ENCODE data around the gene FAM50A. TPM values are rescaled to one million over a fixed set of nuclear protein-coding genes. Genes with fewer than 3 reads are reported as not detected.

FAM50A gene
- total RNA-seq, 6 experiments from 2014 or later: 77.3 to 103 (median 86.9) TPM

- Mint-ChIP-seq H3K4me1 (ENCODE audit: low read depth) (no peaks in the 10 kb centered on the region), H3K36me3 (ENCODE audit: low read depth) (no peaks in the 10 kb centered on the region), H3K27ac (no peak overlapping the region), H3K9me3 (no peaks in the 10 kb centered on the region), H3K27me3 (ENCODE audit: insufficient read depth) (no peaks in the 10 kb centered on the region), H3K4me3 (no peak overlapping the region)
- no peak for TF ChIP-seq CTCF (IDR thresholded peaks at IDR 0.05)
- no peak for DNase-seq
These were observed 20.9 kb downstream of the FAM50A start for GRCh38 chrX:154464806-154465365.

- Mint-ChIP-seq H3K4me3 (no peak overlapping the region), H3K27ac (no peak overlapping the region), H3K27me3 (ENCODE audit: insufficient read depth) (no peaks in the 10 kb centered on the region), H3K9me3 (no peaks in the 10 kb centered on the region), H3K36me3 (ENCODE audit: low read depth) (no peaks in the 10 kb centered on the region), H3K4me1 (ENCODE audit: low read depth) (no peaks in the 10 kb centered on the region)
- no peak for TF ChIP-seq CTCF (IDR thresholded peaks at IDR 0.05)
- DNase-seq: no peak
These were observed 21.7 kb downstream of the FAM50A start for GRCh38 chrX:154465601-154466000.

- no peak for TF ChIP-seq CTCF (IDR thresholded peaks at IDR 0.05)
- no peak for DNase-seq
- no peaks in the 10 kb centered on the region for H3K36me3 Mint-ChIP-seq (ENCODE audit: low read depth)
- no peaks in the 10 kb centered on the region for H3K27me3 Mint-ChIP-seq (ENCODE audit: insufficient read depth)
- H3K4me1 Mint-ChIP-seq (ENCODE audit: low read depth): no peaks in the 10 kb centered on the region
- H3K4me3 Mint-ChIP-seq: no peak overlapping the region
- no peaks in the 10 kb centered on the region for H3K9me3 Mint-ChIP-seq
- H3K27ac Mint-ChIP-seq: no peak overlapping the region
These were observed 22.1 kb downstream of the FAM50A start for GRCh38 chrX:154466036-154466435.

DNA sequence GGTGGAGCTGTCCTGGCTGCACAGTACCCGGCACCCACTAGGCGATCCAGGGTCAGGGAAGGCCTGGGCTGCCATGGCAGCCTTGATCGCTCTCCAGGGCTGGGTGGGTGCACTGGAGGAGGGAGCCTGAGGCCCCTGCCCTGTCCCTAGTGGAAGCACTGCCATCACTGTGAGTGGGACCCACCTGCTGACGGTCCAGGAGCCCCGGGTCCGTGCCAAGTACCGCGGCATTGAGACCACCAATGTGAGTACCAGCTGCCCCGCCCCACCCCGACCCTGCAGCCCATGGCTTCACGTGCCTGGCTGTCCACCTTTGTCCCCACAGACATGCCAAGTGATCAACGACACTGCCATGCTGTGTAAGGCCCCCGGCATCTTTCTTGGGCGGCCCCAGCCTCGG is 23.0 kb downstream of the FAM50A start:
- no peaks in the 10 kb centered on the region for H3K36me3 Mint-ChIP-seq (ENCODE audit: low read depth)
- H3K4me3 Mint-ChIP-seq: no peak overlapping the region
- no peak for TF ChIP-seq CTCF (IDR thresholded peaks at IDR 0.05)
- no peak overlapping the region for H3K27ac Mint-ChIP-seq
- no peaks in the 10 kb centered on the region for H3K27me3 Mint-ChIP-seq (ENCODE audit: insufficient read depth)
- no peaks in the 10 kb centered on the region for H3K9me3 Mint-ChIP-seq
- DNase-seq: no peak
- H3K4me1 Mint-ChIP-seq (ENCODE audit: low read depth): no peaks in the 10 kb centered on the region

DNA sequence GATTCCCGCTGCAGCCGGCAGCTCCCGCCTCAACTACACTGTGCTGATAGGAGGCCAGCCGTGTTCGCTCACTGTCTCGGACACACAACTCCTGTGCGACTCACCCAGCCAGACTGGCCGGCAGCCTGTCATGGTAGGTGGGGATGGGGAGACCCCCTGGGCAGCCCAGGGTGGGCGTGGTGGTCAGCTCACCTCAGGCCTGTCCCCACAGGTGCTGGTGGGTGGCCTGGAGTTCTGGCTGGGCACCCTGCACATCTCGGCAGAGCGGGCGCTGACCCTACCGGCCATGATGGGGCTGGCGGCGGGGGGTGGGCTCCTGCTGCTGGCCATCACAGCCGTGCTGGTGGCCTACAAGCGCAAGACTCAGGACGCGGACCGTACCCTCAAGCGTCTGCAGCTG is 23.6 kb downstream of the FAM50A start:
- H3K4me3 Mint-ChIP-seq: no peak overlapping the region
- no peak overlapping the region for H3K27ac Mint-ChIP-seq
- H3K27me3 Mint-ChIP-seq (ENCODE audit: insufficient read depth): no peaks in the 10 kb centered on the region
- DNase-seq: no peak
- no peaks in the 10 kb centered on the region for H3K9me3 Mint-ChIP-seq
- H3K4me1 Mint-ChIP-seq (ENCODE audit: low read depth): no peaks in the 10 kb centered on the region
- no peak for TF ChIP-seq CTCF (IDR thresholded peaks at IDR 0.05)
- H3K36me3 Mint-ChIP-seq (ENCODE audit: low read depth): no peaks in the 10 kb centered on the region

- TF ChIP-seq CTCF (IDR thresholded peaks at IDR 0.05): no peak
- H3K9me3 Mint-ChIP-seq: no peaks in the 10 kb centered on the region
These were observed 24.3 kb downstream of the FAM50A start for GRCh38 chrX:154468217-154468616.

More at GRCh38 chrX:154468217-154468616, 24.3 kb downstream of the FAM50A start:
- H3K4me1 Mint-ChIP-seq (ENCODE audit: low read depth): no peaks in the 10 kb centered on the region
- no peak overlapping the region for H3K27ac Mint-ChIP-seq
- no peaks in the 10 kb centered on the region for H3K27me3 Mint-ChIP-seq (ENCODE audit: insufficient read depth)
- DNase-seq: no peak
- H3K4me3 Mint-ChIP-seq: no peak overlapping the region
- H3K36me3 Mint-ChIP-seq (ENCODE audit: low read depth): peaks cover under 1% of the 10 kb centered on the region; the same call in 1 of the 2 replicates

All from HFFc6 (cell line).